ENCODE data around the gene ENTPD6. TPM values are rescaled to one million over a fixed set of nuclear protein-coding genes. Genes with fewer than 3 reads are reported as not detected.
"Not testable (repeated sequence)": the region's sequence is repeated elsewhere in the genome, so short reads cannot be mapped to it uniquely, and the experiment has no call there.

Gene ENTPD6
- total RNA-seq: 27.9 TPM

- peak; percentile 97 for DNase-seq
These were observed at the start of gene ENTPD6 for GRCh38 chr20:25195014-25195961. TSS of gene ENTPD6 (plus strand) at chr20:25195712. CDS start at chr20:25206537, 10,825 bp downstream.

GRCh38 chr20:25146976-25147375 is 48.5 kb upstream of the ENTPD6 start:
- no peak for DNase-seq

- no peak for DNase-seq
These were observed 47.8 kb upstream of the ENTPD6 start for GRCh38 chr20:25147716-25148115.

DNA sequence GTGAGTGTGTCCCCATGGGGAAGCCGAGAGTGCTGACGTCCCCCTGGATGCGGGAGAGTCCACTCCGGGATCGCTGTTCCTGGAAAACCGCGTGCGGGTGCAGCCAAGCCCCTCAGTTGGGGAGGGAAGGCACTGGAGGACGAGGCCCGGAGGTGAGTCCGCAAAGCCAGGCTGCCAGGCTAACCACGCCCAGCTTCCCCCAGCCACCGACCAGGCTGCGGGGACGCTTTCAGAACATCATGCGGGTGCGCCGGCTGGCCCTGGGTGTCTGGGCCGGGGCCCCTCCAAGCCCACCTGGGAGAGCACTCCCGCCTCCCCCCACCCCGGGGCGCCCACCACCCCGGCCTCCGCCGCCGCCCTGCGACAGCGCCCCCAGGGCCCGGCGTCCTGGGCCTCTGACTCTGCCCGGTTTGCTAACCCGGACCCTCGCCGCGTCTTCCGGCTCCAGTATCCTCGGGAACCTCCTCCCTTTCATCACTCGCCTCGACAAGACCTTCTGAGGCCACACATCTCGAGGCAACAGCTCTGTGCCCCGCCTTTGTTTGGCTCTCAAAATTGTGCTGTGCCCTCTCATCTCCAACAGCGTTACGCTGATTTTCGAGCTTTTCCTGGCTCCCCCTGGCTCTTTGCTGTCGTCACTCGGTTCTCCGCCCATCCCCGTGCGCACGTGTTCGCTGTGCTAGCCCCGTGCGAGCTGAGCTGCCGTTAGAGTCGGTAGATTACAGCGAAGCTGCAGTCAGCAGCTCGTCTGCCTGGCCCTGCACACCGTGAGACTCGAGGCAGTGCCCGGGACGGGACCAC is 47.1 kb upstream of the ENTPD6 start:
- peak; percentile 83 for DNase-seq

DNA sequence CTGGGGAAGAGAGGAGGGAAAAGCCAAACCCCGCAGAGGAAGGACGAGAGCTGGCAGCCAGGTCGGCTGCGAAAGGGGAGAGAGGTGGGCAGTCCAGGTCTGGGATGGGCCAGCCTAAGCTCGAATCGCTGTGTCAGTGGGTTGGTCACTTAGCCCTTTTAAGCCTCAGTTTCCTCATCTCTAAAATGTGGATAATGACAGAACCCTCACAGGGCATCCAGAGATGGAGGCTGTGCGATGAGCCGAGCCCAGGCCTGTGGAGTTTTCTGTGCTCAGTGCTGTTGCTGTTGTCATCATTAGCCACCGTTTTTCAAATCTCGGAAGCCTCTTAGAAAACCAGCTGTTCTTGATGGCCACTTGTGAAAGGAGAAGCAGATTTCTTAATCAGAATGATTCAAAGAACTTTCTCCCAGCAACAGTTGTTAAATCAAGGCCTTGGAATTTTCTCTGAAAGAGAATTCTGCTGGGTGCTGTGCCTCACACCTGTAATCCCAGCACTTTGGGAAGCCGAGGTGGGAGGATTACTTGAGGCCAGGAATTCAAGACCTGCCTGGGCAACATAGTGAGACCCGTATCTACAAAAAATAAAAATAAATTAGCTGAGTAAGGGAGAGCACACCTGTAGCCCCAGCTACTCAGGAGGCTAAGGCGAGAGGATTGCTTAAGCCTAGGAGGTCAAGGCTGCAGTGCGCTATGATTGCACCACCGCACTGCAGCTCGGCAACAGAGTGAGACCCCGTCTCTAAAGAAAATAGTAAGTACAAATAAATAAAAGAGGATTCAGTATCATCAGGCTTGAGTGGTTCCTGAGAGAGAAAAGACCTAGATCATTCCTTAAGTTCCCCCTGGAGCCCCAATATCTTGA is 46.3 kb upstream of the ENTPD6 start:
- DNase-seq: peak; percentile 26

DNA sequence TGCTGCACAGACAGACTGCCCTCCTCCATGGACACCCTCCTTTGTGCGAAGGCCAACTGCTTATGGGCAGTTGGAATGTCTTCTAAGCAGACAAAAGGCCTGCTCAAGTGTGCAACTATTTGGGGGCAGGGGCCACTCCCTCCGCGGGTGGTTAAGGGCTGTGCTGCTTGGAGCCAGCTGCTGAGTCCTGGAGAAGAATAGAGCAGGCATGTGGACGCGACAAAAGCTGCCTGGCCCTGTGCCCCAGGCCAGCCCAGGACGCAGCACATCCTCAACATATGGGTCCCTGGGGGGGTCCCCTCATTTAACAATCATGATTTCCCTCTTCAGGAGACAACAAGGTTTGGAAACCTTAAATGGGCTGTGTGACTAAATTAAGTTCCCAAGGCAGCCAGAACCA is 45.5 kb upstream of the ENTPD6 start:
- DNase-seq: peak; percentile 66

GRCh38 chr20:25158043-25158442 is 37.5 kb upstream of the ENTPD6 start:
- DNase-seq: no peak

GRCh38 chr20:25160467-25160866 is 35.0 kb upstream of the ENTPD6 start:
- no peak for DNase-seq

GRCh38 chr20:25160897-25161296 is 34.6 kb upstream of the ENTPD6 start:
- no peak for DNase-seq

DNA sequence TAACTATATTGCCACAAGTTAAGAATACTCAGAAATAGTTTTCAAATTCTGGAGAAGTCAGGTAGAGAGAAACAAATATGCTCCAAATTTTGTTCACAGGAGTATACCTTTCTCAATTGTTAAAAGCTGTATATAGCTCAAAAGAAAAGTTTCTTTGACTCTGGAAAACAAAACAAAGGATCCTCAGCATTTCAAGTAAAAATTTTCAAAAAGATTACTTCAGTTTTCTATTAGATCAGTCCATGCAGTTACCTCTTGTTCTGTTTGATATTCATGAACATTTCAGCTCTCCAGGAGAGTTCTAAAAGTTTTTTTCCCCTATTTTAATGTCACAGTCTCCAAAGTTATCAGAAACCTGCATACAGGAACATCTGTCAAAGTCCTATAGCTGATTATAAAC is 30.4 kb upstream of the ENTPD6 start:
- no peak for DNase-seq

DNA sequence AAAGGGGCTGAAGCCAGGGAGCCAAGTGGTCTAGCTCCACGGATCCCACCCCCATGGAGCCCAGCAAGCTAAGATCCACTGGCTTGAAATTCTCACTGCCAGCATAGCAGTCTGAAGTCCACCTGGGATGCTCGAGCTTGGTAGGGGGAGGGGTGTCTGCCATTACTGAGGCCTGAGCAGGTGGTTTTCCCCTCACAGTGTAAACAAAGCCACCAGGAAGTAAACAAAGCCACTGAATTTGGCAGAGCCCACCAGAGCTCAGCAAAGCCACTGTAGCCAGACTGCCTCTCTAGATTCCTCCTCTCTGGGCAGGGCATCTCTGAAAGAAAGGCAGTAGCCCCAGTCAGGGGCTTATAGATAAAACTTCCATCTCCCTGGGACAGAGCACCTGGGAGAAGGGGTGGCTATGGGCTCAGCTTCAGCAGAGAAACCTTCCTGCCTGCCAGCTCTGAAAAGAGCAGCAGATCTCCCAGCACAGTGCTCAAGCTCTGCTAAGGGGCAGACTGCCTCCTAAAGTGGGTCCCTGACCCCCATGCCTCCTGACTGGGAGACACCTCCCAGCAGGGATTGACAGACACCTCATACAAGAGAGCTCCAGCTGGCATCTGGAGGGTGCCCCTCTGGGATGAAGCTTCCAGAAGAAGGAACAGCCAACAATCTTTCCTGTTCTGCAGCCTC is 29.3 kb upstream of the ENTPD6 start:
- not testable (repeated sequence) for DNase-seq

- no peak for DNase-seq
These were observed 22.2 kb upstream of the ENTPD6 start for GRCh38 chr20:25173321-25173720.

DNA sequence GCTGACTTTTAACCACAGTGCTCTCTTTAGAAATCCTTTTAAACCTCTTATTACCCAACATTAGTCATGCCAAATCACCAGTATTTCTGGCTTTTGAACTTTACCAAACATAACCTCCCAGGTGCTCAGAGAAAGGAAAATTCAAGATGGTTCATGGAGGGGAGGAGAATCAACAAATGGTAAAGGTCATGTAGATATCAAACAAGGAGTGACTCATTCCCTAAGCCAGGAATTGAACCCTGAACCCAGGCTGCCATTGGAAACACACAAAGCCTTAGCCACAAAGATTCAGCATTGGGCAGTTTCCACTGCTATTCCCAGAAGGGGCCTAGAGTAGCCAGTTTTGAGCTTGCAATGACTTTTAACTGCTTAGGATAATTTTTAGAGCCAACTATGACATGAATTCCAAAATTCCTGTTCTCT is 21.6 kb upstream of the ENTPD6 start:
- DNase-seq: no peak

- no peak for DNase-seq
These were observed 19.3 kb upstream of the ENTPD6 start for GRCh38 chr20:25176184-25176583.

- DNase-seq: no peak
These were observed 17.6 kb upstream of the ENTPD6 start for GRCh38 chr20:25177890-25178321.

- peak; percentile 65 for DNase-seq
These were observed 16.7 kb upstream of the ENTPD6 start for GRCh38 chr20:25178563-25179438.

- no peak for DNase-seq
These were observed 15.9 kb upstream of the ENTPD6 start for GRCh38 chr20:25179439-25180089.

DNA sequence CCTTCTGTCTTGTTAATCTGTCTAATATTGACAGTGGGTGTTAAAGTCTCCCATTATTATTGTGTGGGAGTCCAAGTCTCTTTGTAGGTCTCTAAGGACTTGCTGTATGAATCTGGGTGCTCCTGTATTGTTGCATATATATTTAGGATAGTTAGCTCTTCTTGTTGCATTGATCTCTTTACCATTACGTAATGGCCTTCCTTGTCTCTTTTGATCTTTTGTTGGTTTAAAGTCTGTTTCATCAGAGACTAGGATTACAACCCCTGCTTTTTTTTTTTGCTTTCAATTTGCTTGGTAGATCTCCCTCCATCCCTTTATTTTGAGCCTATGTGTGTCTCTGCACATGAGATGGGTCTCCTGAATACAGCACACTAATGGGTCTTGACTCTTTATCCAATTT is 11.1 kb upstream of the ENTPD6 start:
- DNase-seq: not testable (repeated sequence)

DNA sequence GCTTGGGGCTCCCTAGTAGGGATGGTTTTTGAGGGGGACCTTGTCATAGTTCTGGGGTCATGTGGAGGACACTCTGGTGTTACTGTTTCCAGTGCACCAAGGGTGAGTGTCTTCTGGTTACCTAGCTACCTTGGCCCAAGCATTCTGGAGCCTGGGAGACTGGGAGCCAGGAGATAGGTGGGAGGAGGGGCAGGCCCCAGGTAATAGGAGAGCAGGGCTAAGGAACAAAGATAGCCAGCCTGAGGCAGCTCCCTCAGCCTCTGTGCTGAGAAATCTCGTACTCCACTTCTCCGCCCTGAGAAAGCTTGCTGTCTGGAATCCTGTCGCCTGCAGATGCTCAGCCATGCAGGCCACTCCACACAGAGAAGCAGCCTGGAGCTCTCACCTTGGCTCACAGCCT is 8.3 kb upstream of the ENTPD6 start:
- DNase-seq: no peak

GRCh38 chr20:25187635-25188034 is 7.9 kb upstream of the ENTPD6 start:
- DNase-seq: no peak
